ENCODE results near the gene MVB12B.

- no peak for TF ChIP-seq CTCF (IDR thresholded peaks at IDR 0.05)
- TF ChIP-seq EP300 (IDR thresholded peaks at IDR 0.05) = no peak
Observed at GRCh38 chr9:126403397-126403796, 76.8 kb downstream of the MVB12B start.
